Keratinocyte (primary cell): Measurements from ENCODE around the gene SFTPB.

Experiments
- EZH2 ChIP-seq: IDR thresholded peaks from one replicate; pipeline ENCODE4 v1.6.1; 2012; ENCODE audit warnings: inconsistent platforms, mild to moderate bottlenecking, low read length, moderate library complexity
- TF ChIP-seq, protein P1 (sequence below), 3 experiments: IDR thresholded peaks in 1 of 3; conservative IDR thresholded peaks in 1 of 3; optimal IDR thresholded peaks in 1 of 3; 2 replicates in 2 of 3; 3 replicates in 1 of 3; pipeline versions ENCODE3 to v1.5.1; 2011; ENCODE audit warnings: low read length in 3 of 3, mild to moderate bottlenecking in 3 of 3, moderate library complexity in 2 of 3, control low read depth in 1 of 3, inconsistent platforms in 1 of 3; ENCODE audit not compliant: insufficient read depth in 2 of 3; ENCODE audit errors: extremely low read depth in 1 of 3

DNA sequence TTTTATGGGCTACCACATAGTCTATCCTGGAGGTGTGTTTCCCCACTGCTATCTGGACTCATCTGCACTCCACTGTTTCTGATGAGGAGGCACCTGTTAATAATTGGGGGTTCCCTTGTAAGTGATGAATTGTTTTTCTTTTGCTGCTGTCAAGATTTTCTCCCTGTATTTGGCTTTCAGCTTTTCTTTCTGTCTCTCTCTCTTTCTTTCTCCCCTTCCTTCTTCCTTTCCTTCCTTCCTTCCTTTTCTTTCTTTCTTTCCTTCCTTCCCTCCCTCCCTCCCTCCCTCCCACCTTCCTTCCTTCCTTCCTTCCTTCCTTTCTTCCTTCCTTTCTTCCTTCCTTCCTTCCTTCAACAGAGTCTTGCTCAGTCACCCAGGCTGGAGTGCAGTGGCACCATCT is 35.3 kb upstream of the SFTPB start:
- TF ChIP-seq, protein P1, sequence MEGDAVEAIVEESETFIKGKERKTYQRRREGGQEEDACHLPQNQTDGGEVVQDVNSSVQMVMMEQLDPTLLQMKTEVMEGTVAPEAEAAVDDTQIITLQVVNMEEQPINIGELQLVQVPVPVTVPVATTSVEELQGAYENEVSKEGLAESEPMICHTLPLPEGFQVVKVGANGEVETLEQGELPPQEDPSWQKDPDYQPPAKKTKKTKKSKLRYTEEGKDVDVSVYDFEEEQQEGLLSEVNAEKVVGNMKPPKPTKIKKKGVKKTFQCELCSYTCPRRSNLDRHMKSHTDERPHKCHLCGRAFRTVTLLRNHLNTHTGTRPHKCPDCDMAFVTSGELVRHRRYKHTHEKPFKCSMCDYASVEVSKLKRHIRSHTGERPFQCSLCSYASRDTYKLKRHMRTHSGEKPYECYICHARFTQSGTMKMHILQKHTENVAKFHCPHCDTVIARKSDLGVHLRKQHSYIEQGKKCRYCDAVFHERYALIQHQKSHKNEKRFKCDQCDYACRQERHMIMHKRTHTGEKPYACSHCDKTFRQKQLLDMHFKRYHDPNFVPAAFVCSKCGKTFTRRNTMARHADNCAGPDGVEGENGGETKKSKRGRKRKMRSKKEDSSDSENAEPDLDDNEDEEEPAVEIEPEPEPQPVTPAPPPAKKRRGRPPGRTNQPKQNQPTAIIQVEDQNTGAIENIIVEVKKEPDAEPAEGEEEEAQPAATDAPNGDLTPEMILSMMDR (optimal IDR thresholded peaks at IDR 0.05 in 1 of 3, IDR thresholded peaks at IDR 0.05 in 1 of 3, conservative IDR thresholded peaks at IDR 0.05 in 1 of 3; ENCODE audit: extremely low read depth in 1 of 3, insufficient read depth in 2 of 3, low read length in 3 of 3), result no peak
- no peak for TF ChIP-seq EZH2
